IPS DF 6.9 (cell line): Measurements from ENCODE around the gene PRSS1.
"Not testable (repeated sequence)": the region's sequence is repeated elsewhere in the genome, so short reads cannot be mapped to it uniquely, and the experiment has no call there.

Source experiments
- DNase-seq: peaks from one replicate; pipeline ENCODE4 v3.0.0-alpha.2; 2013; ENCODE audit warnings: low read depth, low spot score
- H3K27ac ChIP-seq: one replicate; pipeline ENCODE4 v1.5.1; 2013; ENCODE audit warnings: low read length, control low read depth
- H3K27me3 ChIP-seq: 2 replicates; pipeline ENCODE4 v1.6.1; 2013; ENCODE audit warnings: mild to moderate bottlenecking, low read length; ENCODE audit not compliant: control insufficient read depth, insufficient read depth
- H3K36me3 ChIP-seq: 2 replicates; pipeline ENCODE4 v1.6.1; 2013; ENCODE audit warnings: low read length; ENCODE audit not compliant: control insufficient read depth, insufficient read depth
- H3K4me1 ChIP-seq: 2 replicates; pipeline ENCODE4 v1.6.1; 2013; ENCODE audit warnings: low read length; ENCODE audit not compliant: control insufficient read depth, insufficient read depth
- H3K4me3 ChIP-seq: 2 replicates; pipeline ENCODE4 v1.5.1; 2013; ENCODE audit warnings: mild to moderate bottlenecking, low read length
- H3K9me3 ChIP-seq: 2 replicates; pipeline ENCODE4 v1.6.1; 2013; ENCODE audit warnings: low read length, inconsistent platforms; ENCODE audit not compliant: control insufficient read depth, insufficient read depth
- WGBS: extraction: QIAGEN DNeasy Blood & Tissue Kit; methylation state at CpG from one replicate; pipeline ENCODE4 v1.1.7; 2013; ENCODE audit warnings: mixed read lengths, missing lambda C conversion rate; ENCODE audit not compliant: insufficient read length, insufficient coverage; 5-methylcytosine and 5-hydroxymethylcytosine counted together

PRSS1 gene

GRCh38 chr7:142717453-142717852, 31.8 kb upstream of the PRSS1 start:
- no peak overlapping the region for H3K27ac ChIP-seq
- H3K9me3 ChIP-seq = no peaks in the 10 kb centered on the region
- WGBS = no CpG with 5 or more reads among the region's 6 CpGs
- no peaks in the 10 kb centered on the region for H3K27me3 ChIP-seq
- no peaks in the 10 kb centered on the region for H3K4me1 ChIP-seq
- DNase-seq = no peak
- H3K36me3 ChIP-seq = no peaks in the 10 kb centered on the region
- H3K4me3 ChIP-seq = no peak overlapping the region

DNA sequence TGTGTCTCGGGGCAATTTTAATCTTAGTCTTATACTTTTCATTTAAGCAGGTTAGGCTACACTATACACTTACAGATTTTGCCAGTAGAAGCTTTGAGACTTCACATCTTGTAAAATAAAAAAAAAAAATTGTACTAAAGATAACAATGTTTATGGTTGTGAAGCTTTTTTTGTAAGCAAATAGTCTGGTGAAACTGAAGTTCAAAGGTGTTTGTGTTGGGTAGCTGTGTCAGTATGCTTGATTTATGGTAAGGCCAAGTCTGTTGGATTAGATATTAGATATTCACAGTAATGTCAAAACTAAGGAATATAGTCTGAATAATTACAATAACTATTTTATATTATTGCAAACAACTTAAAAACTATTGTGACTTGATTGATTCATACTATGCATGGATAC, 31.0 kb upstream of the PRSS1 start:
- no peaks in the 10 kb centered on the region for H3K36me3 ChIP-seq
- H3K4me1 ChIP-seq = no peaks in the 10 kb centered on the region
- H3K27ac ChIP-seq = no peak overlapping the region
- no CpG with 5 or more reads among the region's 1 CpG for WGBS
- H3K27me3 ChIP-seq = no peaks in the 10 kb centered on the region
- no peak overlapping the region for H3K4me3 ChIP-seq
- DNase-seq = no peak
- no peaks in the 10 kb centered on the region for H3K9me3 ChIP-seq

- Histone ChIP-seq H3K4me1 (no peaks in the 10 kb centered on the region), H3K27me3 (no peaks in the 10 kb centered on the region), H3K27ac (no peak overlapping the region), H3K4me3 (no peak overlapping the region), H3K9me3 (no peaks in the 10 kb centered on the region), H3K36me3 (no peaks in the 10 kb centered on the region)
- DNase-seq = no peak
- no CpG with 5 or more reads among the region's 8 CpGs for WGBS
Measured at GRCh38 chr7:142720172-142720773, 29.0 kb upstream of the PRSS1 start.

DNA sequence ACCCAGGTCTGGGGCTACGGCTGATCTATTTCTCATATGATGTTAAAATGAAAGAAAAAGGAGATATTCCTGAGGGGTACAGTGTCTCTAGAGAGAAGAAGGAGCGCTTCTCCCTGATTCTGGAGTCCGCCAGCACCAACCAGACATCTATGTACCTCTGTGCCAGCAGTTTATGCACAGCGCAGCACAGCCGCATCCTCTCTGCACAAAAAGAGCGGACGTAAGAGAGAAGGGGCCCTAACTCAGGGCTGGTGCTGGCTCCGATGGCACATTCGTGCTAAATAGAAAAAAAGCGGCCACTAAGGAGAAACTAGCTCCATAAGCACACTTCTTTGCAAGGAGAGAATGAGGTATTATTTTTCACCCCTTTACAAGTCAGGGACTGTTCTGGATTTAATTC, 28.3 kb upstream of the PRSS1 start:
- WGBS = no CpG with 5 or more reads among the region's 10 CpGs
- H3K27ac ChIP-seq = no peak overlapping the region

GRCh38 chr7:142722248-142722794, 27.0 kb upstream of the PRSS1 start:
- H3K4me3 ChIP-seq = no peak overlapping the region
- DNase-seq = no peak
- no peaks in the 10 kb centered on the region for H3K36me3 ChIP-seq
- no CpG with 5 or more reads among the region's 15 CpGs for WGBS
- H3K4me1 ChIP-seq = no peaks in the 10 kb centered on the region
- H3K27me3 ChIP-seq = no peaks in the 10 kb centered on the region
- no peak overlapping the region for H3K27ac ChIP-seq
- H3K9me3 ChIP-seq = no peaks in the 10 kb centered on the region

More for the DNA sequence above, 28.3 kb upstream of the PRSS1 start:
- H3K4me3 ChIP-seq = no peak overlapping the region
- H3K27me3 ChIP-seq = no peaks in the 10 kb centered on the region
- no peak for DNase-seq
- H3K36me3 ChIP-seq = no peaks in the 10 kb centered on the region
- no peaks in the 10 kb centered on the region for H3K4me1 ChIP-seq
- H3K9me3 ChIP-seq = no peaks in the 10 kb centered on the region

GRCh38 chr7:142733271-142733670, 16.0 kb upstream of the PRSS1 start:
- H3K27me3 ChIP-seq = no peaks in the 10 kb centered on the region
- no peak overlapping the region for H3K27ac ChIP-seq
- no CpG with 5 or more reads among the region's 8 CpGs for WGBS
- no peak overlapping the region for H3K4me3 ChIP-seq
- no peaks in the 10 kb centered on the region for H3K36me3 ChIP-seq
- no peak for DNase-seq
- H3K4me1 ChIP-seq = no peaks in the 10 kb centered on the region
- no peaks in the 10 kb centered on the region; the same call in 1 of the 2 replicates for H3K9me3 ChIP-seq

DNA sequence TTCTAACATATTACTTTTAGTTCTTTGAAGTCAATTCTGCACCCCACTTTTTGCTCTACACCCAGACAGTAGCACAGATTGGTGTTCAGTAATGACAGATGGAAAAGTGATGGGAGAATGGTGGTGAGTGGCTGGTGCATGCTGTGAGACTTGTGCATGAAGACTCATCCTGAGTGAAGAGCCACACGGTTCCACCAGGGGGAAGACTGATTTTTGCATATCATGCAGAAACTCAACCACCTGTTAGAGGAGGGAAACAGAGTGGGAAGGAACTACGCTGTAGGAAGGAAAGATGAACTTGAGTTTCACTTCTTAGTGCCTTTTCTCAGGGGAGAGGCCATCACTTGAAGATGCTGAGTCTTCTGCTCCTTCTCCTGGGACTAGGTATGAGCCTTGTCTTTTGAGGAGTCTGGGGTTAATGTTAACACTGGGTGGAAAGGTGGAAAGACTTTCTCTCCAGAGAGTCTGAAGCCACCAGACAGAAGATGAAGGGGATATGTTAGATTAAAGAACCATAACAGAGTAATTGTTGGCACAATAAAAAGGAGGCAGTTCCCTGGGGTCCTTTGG, 9.3 kb upstream of the PRSS1 start:
- Histone ChIP-seq H3K27ac (no peak overlapping the region), H3K4me1 (no peaks in the 10 kb centered on the region), H3K4me3 (no peak overlapping the region), H3K27me3 (no peaks in the 10 kb centered on the region; the same call in 1 of the 2 replicates), H3K36me3 (no peaks in the 10 kb centered on the region), H3K9me3 (no peaks in the 10 kb centered on the region)
- WGBS = no CpG with 5 or more reads among the region's 2 CpGs
- no peak for DNase-seq

GRCh38 chr7:142740786-142741185, 8.5 kb upstream of the PRSS1 start:
- no CpG with 5 or more reads among the region's 5 CpGs for WGBS
- Histone ChIP-seq H3K4me3 (no peak overlapping the region), H3K27me3 (no peaks in the 10 kb centered on the region; the same call in 1 of the 2 replicates), H3K36me3 (no peaks in the 10 kb centered on the region), H3K27ac (no peak overlapping the region), H3K9me3 (no peaks in the 10 kb centered on the region), H3K4me1 (no peaks in the 10 kb centered on the region)
- no peak for DNase-seq

- not testable (repeated sequence) for H3K4me1 ChIP-seq, H3K9me3 ChIP-seq, H3K27me3 ChIP-seq
Measured at GRCh38 chr7:142741932-142742331, 7.3 kb upstream of the PRSS1 start.

DNA sequence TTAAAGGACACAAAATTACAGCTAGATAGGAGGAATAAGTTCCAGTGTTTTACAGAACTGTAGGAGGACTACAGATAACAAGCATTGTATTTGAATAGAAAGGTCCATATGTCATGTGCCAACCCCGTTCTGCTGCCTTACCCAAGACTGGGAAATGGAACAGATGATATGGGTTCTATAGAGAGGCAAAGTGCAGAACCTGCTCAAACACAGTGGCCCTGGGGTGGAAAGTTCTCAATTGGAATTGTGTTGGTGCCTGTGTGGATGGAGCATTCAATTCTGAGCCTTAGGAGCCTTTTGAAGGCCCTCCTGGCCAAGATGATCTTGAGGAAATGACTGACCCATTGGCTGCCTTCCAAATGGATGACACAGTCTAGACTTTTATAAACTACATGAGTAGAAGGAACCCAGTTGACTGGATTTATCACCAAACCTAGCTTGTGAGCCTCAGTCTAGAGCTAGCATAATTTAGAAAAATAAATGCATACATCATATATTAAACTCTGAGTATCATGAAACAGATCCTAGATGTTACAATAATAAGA, 4.1 kb upstream of the PRSS1 start:
- no CpG with 5 or more reads among the region's 1 CpG for WGBS
- Histone ChIP-seq H3K4me3 (no peak overlapping the region), H3K4me1 (no peaks in the 10 kb centered on the region), H3K36me3 (no peaks in the 10 kb centered on the region), H3K27ac (no peak overlapping the region), H3K27me3 (no peaks in the 10 kb centered on the region; the same call in 1 of the 2 replicates), H3K9me3 (no peaks in the 10 kb centered on the region)
- DNase-seq = no peak

More at GRCh38 chr7:142741932-142742331, 7.3 kb upstream of the PRSS1 start:
- H3K4me3 ChIP-seq, DNase-seq, H3K36me3 ChIP-seq, H3K27ac ChIP-seq: not testable (repeated sequence)
